HUES6 (cell line): ENCODE data around the gene TMCC2.

Source experiments
- H3K27ac ChIP-seq: 2 replicates; pipeline ENCODE4 v1.7.0; 2013; ENCODE audit warnings: low read depth, mild to moderate bottlenecking, low read length, inconsistent platforms
- H3K27me3 ChIP-seq: 2 replicates; pipeline ENCODE4 v1.6.1; 2013; ENCODE audit warnings: low read length; ENCODE audit not compliant: control insufficient read depth, insufficient read depth
- H3K36me3 ChIP-seq: 2 replicates; pipeline ENCODE4 v1.6.1; 2013; ENCODE audit warnings: low read length; ENCODE audit not compliant: control insufficient read depth, insufficient read depth
- H3K4me1 ChIP-seq: 2 replicates; pipeline ENCODE4 v1.6.1; 2013; ENCODE audit warnings: low read length; ENCODE audit not compliant: control insufficient read depth, insufficient read depth
- H3K4me3 ChIP-seq: 2 replicates; pipeline ENCODE4 v1.5.1; 2013; ENCODE audit warnings: low read depth, low read length
- H3K9ac ChIP-seq: one replicate; pipeline ENCODE4 v1.6.1; 2013; ENCODE audit warnings: mild to moderate bottlenecking, low read length
- H3K9me3 ChIP-seq: 2 replicates; pipeline ENCODE4 v1.6.1; 2013; ENCODE audit warnings: low read depth, low read length; ENCODE audit not compliant: control insufficient read depth, insufficient read depth

TMCC2 gene

DNA sequence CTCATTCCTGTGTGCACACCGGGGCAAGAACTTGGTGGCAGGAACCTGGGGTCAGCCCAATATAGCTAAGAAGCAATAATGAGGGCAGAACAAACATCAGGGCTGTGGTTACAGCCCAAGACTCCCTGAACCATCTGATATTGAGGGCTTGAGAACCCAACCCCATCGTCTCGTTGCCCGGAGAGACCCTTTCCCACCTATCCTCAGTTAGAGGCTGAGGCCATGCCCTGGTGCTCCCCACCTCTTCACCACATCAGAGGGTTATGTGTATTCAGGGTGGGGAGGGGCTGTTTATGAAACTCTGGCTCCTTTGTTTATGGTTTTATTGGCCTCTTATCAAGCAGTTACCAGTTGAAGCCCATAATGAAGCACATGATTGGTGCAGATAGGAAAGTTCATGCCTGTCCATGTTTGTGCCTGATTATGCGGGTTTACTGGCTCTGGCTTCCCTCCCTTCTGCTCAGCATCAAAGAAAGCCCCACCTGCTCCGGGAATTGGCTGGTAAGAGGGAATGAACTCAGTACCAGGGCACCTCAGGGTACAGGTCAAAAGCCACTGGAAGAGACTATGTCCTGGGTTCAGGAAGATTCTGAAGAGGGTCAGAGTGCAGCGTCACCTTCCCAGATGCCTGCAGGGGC is 79.3 kb downstream of the TMCC2 start:
- H3K4me3 ChIP-seq, result no peak overlapping the region
- H3K27me3 ChIP-seq, result no peaks in the 10 kb centered on the region
- H3K9ac ChIP-seq, result peak overlapping the region; percentile 6
- H3K36me3 ChIP-seq, result peaks cover 95% of the 10 kb centered on the region
- peaks cover 17% of the 10 kb centered on the region for H3K4me1 ChIP-seq
- H3K9me3 ChIP-seq, result no peaks in the 10 kb centered on the region
- no peak overlapping the region for H3K27ac ChIP-seq

DNA sequence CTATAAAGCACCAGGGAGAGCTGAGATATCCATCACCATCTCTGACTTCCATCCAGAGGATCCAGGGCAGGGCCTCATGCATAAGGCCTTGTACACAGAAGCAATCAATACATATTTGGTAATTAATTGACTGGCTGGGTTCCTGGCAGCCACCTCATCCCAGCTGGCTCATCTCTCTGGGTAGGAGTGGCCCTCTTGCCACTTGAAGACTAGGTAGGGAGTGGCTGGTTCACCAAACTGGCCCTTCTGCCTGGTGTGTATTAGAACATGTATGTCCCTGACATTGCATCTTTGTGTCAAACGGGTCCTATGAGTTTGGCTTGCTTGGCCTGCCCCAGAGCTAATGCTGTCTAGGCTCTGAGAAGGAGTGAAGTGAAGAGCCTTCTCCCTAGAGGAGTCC is 82.0 kb downstream of the TMCC2 start:
- peaks cover 80% of the 10 kb centered on the region for H3K36me3 ChIP-seq
- H3K4me1 ChIP-seq, result peaks cover 25% of the 10 kb centered on the region
- H3K4me3 ChIP-seq, result no peak overlapping the region
- no peaks in the 10 kb centered on the region for H3K27me3 ChIP-seq
- H3K27ac ChIP-seq, result no peak overlapping the region
- no peak overlapping the region for H3K9ac ChIP-seq
- H3K9me3 ChIP-seq, result no peaks in the 10 kb centered on the region

DNA sequence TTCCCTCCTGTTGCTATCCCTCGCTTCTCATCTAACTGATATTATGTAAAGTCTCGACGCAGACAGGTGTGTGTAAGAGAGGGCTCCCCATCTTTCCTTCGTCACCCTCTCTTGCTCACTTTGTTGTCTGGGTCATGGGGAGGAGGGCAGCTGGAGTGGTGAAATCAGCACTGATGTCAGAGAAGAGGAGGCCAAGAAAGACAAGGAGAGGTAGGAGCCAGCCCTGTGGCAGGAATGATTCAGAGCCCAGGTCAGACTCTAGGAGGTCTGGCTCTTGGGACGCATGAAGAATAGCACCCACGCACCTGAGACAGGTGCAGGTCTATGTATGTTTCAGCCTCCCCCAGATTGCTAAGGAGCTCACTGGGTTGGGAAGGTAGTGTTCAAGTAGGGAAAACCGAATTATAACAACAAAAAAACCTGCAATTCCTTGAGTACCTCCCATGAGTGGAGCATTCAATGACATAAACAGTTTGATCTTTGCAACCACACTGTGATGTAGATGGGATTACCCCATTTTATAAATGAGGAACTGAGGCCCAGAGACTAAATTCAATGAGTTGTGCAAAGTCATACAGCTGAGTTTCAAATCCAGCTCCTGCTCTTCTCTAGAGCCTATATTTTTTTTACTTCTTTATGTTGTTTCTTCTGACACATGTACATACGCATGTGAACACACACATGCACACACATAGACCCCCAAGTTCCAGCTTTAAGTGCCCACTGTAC is 83.4 kb downstream of the TMCC2 start:
- no peaks in the 10 kb centered on the region for H3K27me3 ChIP-seq
- no peak overlapping the region for H3K9ac ChIP-seq
- peaks cover 67% of the 10 kb centered on the region for H3K36me3 ChIP-seq
- no peaks in the 10 kb centered on the region for H3K9me3 ChIP-seq
- H3K4me3 ChIP-seq, result no peak overlapping the region
- no peak overlapping the region for H3K27ac ChIP-seq
- H3K4me1 ChIP-seq, result peaks cover 36% of the 10 kb centered on the region

DNA sequence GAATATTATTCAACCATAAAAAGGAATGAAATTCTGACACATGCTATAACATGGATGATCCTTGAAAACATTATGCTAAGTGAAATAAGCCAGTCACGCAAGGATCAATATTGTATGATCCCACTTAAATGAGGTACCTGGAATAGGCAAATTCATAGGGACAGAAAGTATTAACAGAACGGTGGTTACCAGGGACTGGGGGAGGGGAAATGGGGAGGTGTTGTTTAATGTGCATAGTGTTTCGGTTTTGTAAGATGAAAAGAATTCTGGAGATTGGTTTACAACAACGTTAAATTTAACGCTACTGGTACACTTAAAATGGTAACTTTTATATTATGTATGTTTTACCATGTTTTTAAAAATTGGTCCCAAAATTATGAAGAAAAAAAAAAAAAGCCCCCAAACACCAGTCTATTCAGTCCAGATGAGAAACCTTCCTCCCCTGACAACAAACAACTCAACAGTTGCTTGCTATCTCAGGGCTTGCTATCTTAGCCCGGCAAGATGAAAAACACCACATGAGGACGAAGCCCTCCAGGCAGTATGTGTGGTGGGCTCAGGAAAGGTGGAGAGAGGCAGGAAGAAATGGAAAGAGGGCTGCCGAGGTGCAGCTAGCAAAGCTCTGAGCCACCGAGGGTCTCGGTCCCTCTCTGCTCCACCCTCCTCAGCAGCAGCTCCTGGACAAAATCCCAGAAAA is 85.3 kb downstream of the TMCC2 start:
- Histone ChIP-seq H3K27me3 (no peaks in the 10 kb centered on the region), H3K27ac (peak overlapping the region; percentile 82), H3K9ac (peak overlapping the region; percentile 50)

GRCh38 chr1:205313563-205314308 is 86.0 kb downstream of the TMCC2 start:
- H3K27me3 ChIP-seq, result no peaks in the 10 kb centered on the region
- H3K9me3 ChIP-seq, result no peaks in the 10 kb centered on the region
- H3K36me3 ChIP-seq, result peaks cover 45% of the 10 kb centered on the region
- peaks cover 62% of the 10 kb centered on the region for H3K4me1 ChIP-seq
- peak overlapping the region; percentile 60 for H3K9ac ChIP-seq
- peak overlapping the region; percentile 82 for H3K27ac ChIP-seq
- peak overlapping the region; percentile 22; the same call in 1 of the 2 replicates for H3K4me3 ChIP-seq

More for the DNA sequence above, 85.3 kb downstream of the TMCC2 start:
- Histone ChIP-seq H3K4me1 (peaks cover 54% of the 10 kb centered on the region), H3K36me3 (peaks cover 52% of the 10 kb centered on the region), H3K4me3 (peak overlapping the region; percentile 7; the same call in 1 of the 2 replicates), H3K9me3 (no peaks in the 10 kb centered on the region)

GRCh38 chr1:205315008-205315618 is 87.4 kb downstream of the TMCC2 start:
- peaks cover 75% of the 10 kb centered on the region for H3K4me1 ChIP-seq
- no peak overlapping the region for H3K4me3 ChIP-seq
- peaks cover 32% of the 10 kb centered on the region for H3K36me3 ChIP-seq
- H3K9me3 ChIP-seq, result no peaks in the 10 kb centered on the region
- no peak overlapping the region for H3K27ac ChIP-seq
- H3K27me3 ChIP-seq, result no peaks in the 10 kb centered on the region
- H3K9ac ChIP-seq, result no peak overlapping the region

- Histone ChIP-seq H3K27ac (no peak overlapping the region), H3K4me1 (peaks cover 75% of the 10 kb centered on the region)
Observed at GRCh38 chr1:205316161-205316566, 88.4 kb downstream of the TMCC2 start.

GRCh38 chr1:205317311-205317917 is 89.7 kb downstream of the TMCC2 start:
- no peak overlapping the region for H3K27ac ChIP-seq
- no peaks in the 10 kb centered on the region for H3K27me3 ChIP-seq
- H3K9ac ChIP-seq, result peak overlapping the region; percentile 5
- peaks cover 14% of the 10 kb centered on the region for H3K36me3 ChIP-seq
- H3K9me3 ChIP-seq, result no peaks in the 10 kb centered on the region
- peak overlapping the region; percentile 51 for H3K4me3 ChIP-seq
- peaks cover 76% of the 10 kb centered on the region for H3K4me1 ChIP-seq

More at GRCh38 chr1:205316161-205316566, 88.4 kb downstream of the TMCC2 start:
- peaks cover 27% of the 10 kb centered on the region for H3K36me3 ChIP-seq
- H3K27me3 ChIP-seq, result no peaks in the 10 kb centered on the region
- no peak overlapping the region for H3K9ac ChIP-seq
- no peaks in the 10 kb centered on the region for H3K9me3 ChIP-seq
- no peak overlapping the region for H3K4me3 ChIP-seq

DNA sequence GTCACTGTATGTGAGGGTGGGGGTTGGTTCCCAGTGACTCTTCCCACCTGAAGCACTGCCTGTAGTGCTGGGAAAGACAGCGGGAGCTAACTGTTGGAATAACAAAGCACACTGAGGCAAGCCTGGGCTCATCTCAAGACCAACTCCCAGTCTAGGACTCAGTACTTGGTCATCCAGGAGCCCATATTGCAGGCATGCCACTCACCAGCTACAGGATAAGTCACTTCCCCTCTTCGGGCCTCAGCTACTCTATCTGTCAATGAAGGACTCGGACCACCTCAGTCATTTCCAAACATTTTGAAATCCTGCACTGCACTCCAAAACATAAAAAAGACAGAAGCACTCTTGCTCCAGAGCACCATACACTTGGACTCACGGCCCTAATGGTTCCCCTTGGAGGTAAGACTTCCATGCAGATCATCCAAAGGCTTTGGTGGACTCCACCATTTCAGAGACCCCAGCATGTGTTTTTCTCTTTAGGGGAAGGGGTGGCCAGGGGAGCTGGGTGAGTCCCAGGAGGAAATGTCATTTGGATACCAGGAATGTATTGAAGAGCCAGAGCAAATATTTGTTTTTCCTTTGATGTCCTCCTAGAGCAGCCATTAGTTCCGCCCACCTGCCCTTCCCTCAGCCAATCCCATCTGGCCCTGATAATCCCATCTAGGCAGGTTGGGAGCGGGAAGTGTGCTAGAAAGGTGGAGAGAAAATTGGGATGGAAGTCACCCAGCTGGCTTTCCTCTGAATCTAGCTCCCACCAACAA is 90.7 kb downstream of the TMCC2 start:
- no peaks in the 10 kb centered on the region for H3K27me3 ChIP-seq
- peak overlapping the region; percentile 51 for H3K4me3 ChIP-seq
- H3K27ac ChIP-seq, result no peak overlapping the region
- peaks cover 66% of the 10 kb centered on the region for H3K4me1 ChIP-seq
- H3K9ac ChIP-seq, result peak overlapping the region; percentile 14
- H3K9me3 ChIP-seq, result no peaks in the 10 kb centered on the region
- peaks cover 9% of the 10 kb centered on the region for H3K36me3 ChIP-seq
